ENCODE measurements around the gene XXYLT1. TPM values are rescaled to one million over a fixed set of nuclear protein-coding genes. Genes with fewer than 3 reads are reported as not detected.

XXYLT1 gene
- total and polyA plus RNA-seq, 9 donors: 17.2 to 30.7 (median 23.9) TPM

- WGBS (ENCODE audit: insufficient coverage): 86% methylated on average over 9 of the region's 12 CpGs
- Histone ChIP-seq H3K9me3 (replicated peaks; ENCODE audit: control insufficient read depth, low read depth, low read length) (no peaks in the 10 kb centered on the region), H3K27me3 (ENCODE audit: control insufficient read depth, insufficient read depth, low read length) (no peaks in the 10 kb centered on the region), H3K36me3 (ENCODE audit: control insufficient read depth, insufficient read depth, low read length) (peaks cover 5% of the 10 kb centered on the region), H3K4me3 (ENCODE audit: low read length) (no peak overlapping the region), H3K4me1 (ENCODE audit: control insufficient read depth, insufficient read depth, low read length) (peaks cover 22% of the 10 kb centered on the region), H3K27ac (ENCODE audit: low read length) (no peak overlapping the region)
- DNase-seq: no peak
Measured at GRCh38 chr3:195241592-195242355, 29.2 kb downstream of the XXYLT1 start.

- Histone ChIP-seq H3K36me3 (ENCODE audit: control insufficient read depth, insufficient read depth, low read length) (peaks cover 5% of the 10 kb centered on the region), H3K9me3 (replicated peaks; ENCODE audit: control insufficient read depth, low read depth, low read length) (no peaks in the 10 kb centered on the region), H3K27me3 (ENCODE audit: control insufficient read depth, insufficient read depth, low read length) (no peaks in the 10 kb centered on the region), H3K4me1 (ENCODE audit: control insufficient read depth, insufficient read depth, low read length) (peaks cover 18% of the 10 kb centered on the region), H3K4me3 (ENCODE audit: low read length) (no peak overlapping the region), H3K27ac (ENCODE audit: low read length) (no peak overlapping the region)
- peak; percentile 11 for DNase-seq
- WGBS (ENCODE audit: insufficient coverage): 60% methylated on average over 1 of the region's 6 CpGs
Measured at GRCh38 chr3:195240939-195241338, 30.0 kb downstream of the XXYLT1 start.

GRCh38 chr3:195240171-195240701 is 30.7 kb downstream of the XXYLT1 start:
- no peak overlapping the region for H3K4me3 ChIP-seq (ENCODE audit: low read length)
- peaks cover 18% of the 10 kb centered on the region for H3K4me1 ChIP-seq (ENCODE audit: control insufficient read depth, insufficient read depth, low read length)
- DNase-seq: peak; percentile 5
- WGBS (ENCODE audit: insufficient coverage): 82% methylated on average over 7 of the region's 15 CpGs
- no peaks in the 10 kb centered on the region for H3K9me3 ChIP-seq (replicated peaks; ENCODE audit: control insufficient read depth, low read depth, low read length)
- no peak overlapping the region for H3K27ac ChIP-seq (ENCODE audit: low read length)
- no peaks in the 10 kb centered on the region for H3K27me3 ChIP-seq (ENCODE audit: control insufficient read depth, insufficient read depth, low read length)
- H3K36me3 ChIP-seq (ENCODE audit: control insufficient read depth, insufficient read depth, low read length): peaks cover 5% of the 10 kb centered on the region

- peaks cover 18% of the 10 kb centered on the region for H3K4me1 ChIP-seq (ENCODE audit: control insufficient read depth, insufficient read depth, low read length)
- no peak for DNase-seq
- no peaks in the 10 kb centered on the region for H3K27me3 ChIP-seq (ENCODE audit: control insufficient read depth, insufficient read depth, low read length)
- H3K27ac ChIP-seq (ENCODE audit: low read length): peak overlapping the region; percentile 71
- H3K4me3 ChIP-seq (ENCODE audit: low read length): no peak overlapping the region
- WGBS (ENCODE audit: insufficient coverage): no CpG with 5 or more reads among the region's 3 CpGs
- H3K36me3 ChIP-seq (ENCODE audit: control insufficient read depth, insufficient read depth, low read length): peaks cover 5% of the 10 kb centered on the region
- H3K9me3 ChIP-seq (replicated peaks; ENCODE audit: control insufficient read depth, low read depth, low read length): no peaks in the 10 kb centered on the region
Measured at GRCh38 chr3:195239121-195239520, 31.8 kb downstream of the XXYLT1 start.

- WGBS (ENCODE audit: insufficient coverage): 15% methylated on average over 5 of the region's 10 CpGs
- peaks cover 5% of the 10 kb centered on the region for H3K36me3 ChIP-seq (ENCODE audit: control insufficient read depth, insufficient read depth, low read length)
- H3K27ac ChIP-seq (ENCODE audit: low read length): peak overlapping the region; percentile 71
- no peaks in the 10 kb centered on the region for H3K27me3 ChIP-seq (ENCODE audit: control insufficient read depth, insufficient read depth, low read length)
- DNase-seq: peak; percentile 90
- H3K9me3 ChIP-seq (replicated peaks; ENCODE audit: control insufficient read depth, low read depth, low read length): no peaks in the 10 kb centered on the region
- H3K4me3 ChIP-seq (ENCODE audit: low read length): no peak overlapping the region
- H3K4me1 ChIP-seq (ENCODE audit: control insufficient read depth, insufficient read depth, low read length): peaks cover 18% of the 10 kb centered on the region
Measured at GRCh38 chr3:195238586-195239118, 32.3 kb downstream of the XXYLT1 start.

- H3K4me3 ChIP-seq (ENCODE audit: low read length): no peak overlapping the region
- peaks cover 18% of the 10 kb centered on the region for H3K4me1 ChIP-seq (ENCODE audit: control insufficient read depth, insufficient read depth, low read length)
- peak overlapping the region; percentile 71 for H3K27ac ChIP-seq (ENCODE audit: low read length)
- no peaks in the 10 kb centered on the region for H3K27me3 ChIP-seq (ENCODE audit: control insufficient read depth, insufficient read depth, low read length)
- 85% methylated on average over 12 of the region's 12 CpGs for WGBS (ENCODE audit: insufficient coverage)
- H3K36me3 ChIP-seq (ENCODE audit: control insufficient read depth, insufficient read depth, low read length): peaks cover 5% of the 10 kb centered on the region
- DNase-seq: peak; percentile 1
- no peaks in the 10 kb centered on the region for H3K9me3 ChIP-seq (replicated peaks; ENCODE audit: control insufficient read depth, low read depth, low read length)
Measured at GRCh38 chr3:195238081-195238571, 32.8 kb downstream of the XXYLT1 start.

GRCh38 chr3:195236801-195237570 is 34.0 kb downstream of the XXYLT1 start:
- Histone ChIP-seq H3K36me3 (ENCODE audit: control insufficient read depth, insufficient read depth, low read length) (peaks cover 5% of the 10 kb centered on the region), H3K27me3 (ENCODE audit: control insufficient read depth, insufficient read depth, low read length) (no peaks in the 10 kb centered on the region), H3K4me3 (ENCODE audit: low read length) (no peak overlapping the region), H3K27ac (ENCODE audit: low read length) (no peak overlapping the region), H3K4me1 (ENCODE audit: control insufficient read depth, insufficient read depth, low read length) (peaks cover 18% of the 10 kb centered on the region), H3K9me3 (replicated peaks; ENCODE audit: control insufficient read depth, low read depth, low read length) (no peaks in the 10 kb centered on the region)
- DNase-seq: no peak
- 98% methylated on average over 5 of the region's 10 CpGs for whole genome bisulfite sequencing (ENCODE audit: insufficient coverage)

GRCh38 chr3:195236076-195236798 is 34.7 kb downstream of the XXYLT1 start:
- no peak for DNase-seq
- no peaks in the 10 kb centered on the region for H3K27me3 ChIP-seq (ENCODE audit: control insufficient read depth, insufficient read depth, low read length)
- no peak overlapping the region for H3K4me3 ChIP-seq (ENCODE audit: low read length)
- no peaks in the 10 kb centered on the region for H3K9me3 ChIP-seq (replicated peaks; ENCODE audit: control insufficient read depth, low read depth, low read length)
- peaks cover 5% of the 10 kb centered on the region for H3K36me3 ChIP-seq (ENCODE audit: control insufficient read depth, insufficient read depth, low read length)
- no peak overlapping the region for H3K27ac ChIP-seq (ENCODE audit: low read length)
- H3K4me1 ChIP-seq (ENCODE audit: control insufficient read depth, insufficient read depth, low read length): peaks cover 18% of the 10 kb centered on the region
- WGBS (ENCODE audit: insufficient coverage): 92% methylated on average over 5 of the region's 5 CpGs

- Histone ChIP-seq H3K27me3 (ENCODE audit: control insufficient read depth, insufficient read depth, low read length) (no peaks in the 10 kb centered on the region), H3K36me3 (ENCODE audit: control insufficient read depth, insufficient read depth, low read length) (peaks cover 16% of the 10 kb centered on the region), H3K4me1 (ENCODE audit: control insufficient read depth, insufficient read depth, low read length) (peaks cover 3% of the 10 kb centered on the region), H3K4me3 (ENCODE audit: low read length) (no peak overlapping the region), H3K27ac (ENCODE audit: low read length) (no peak overlapping the region), H3K9me3 (replicated peaks; ENCODE audit: control insufficient read depth, low read depth, low read length) (no peaks in the 10 kb centered on the region)
- DNase-seq: no peak
- no CpG with 5 or more reads among the region's 1 CpG for WGBS (ENCODE audit: insufficient coverage)
Measured at GRCh38 chr3:195230244-195230643, 40.7 kb downstream of the XXYLT1 start.

All from muscle of leg (tissue), 11 donors.